Measurements from ENCODE around the gene SLC6A1.

Gene SLC6A1

DNA sequence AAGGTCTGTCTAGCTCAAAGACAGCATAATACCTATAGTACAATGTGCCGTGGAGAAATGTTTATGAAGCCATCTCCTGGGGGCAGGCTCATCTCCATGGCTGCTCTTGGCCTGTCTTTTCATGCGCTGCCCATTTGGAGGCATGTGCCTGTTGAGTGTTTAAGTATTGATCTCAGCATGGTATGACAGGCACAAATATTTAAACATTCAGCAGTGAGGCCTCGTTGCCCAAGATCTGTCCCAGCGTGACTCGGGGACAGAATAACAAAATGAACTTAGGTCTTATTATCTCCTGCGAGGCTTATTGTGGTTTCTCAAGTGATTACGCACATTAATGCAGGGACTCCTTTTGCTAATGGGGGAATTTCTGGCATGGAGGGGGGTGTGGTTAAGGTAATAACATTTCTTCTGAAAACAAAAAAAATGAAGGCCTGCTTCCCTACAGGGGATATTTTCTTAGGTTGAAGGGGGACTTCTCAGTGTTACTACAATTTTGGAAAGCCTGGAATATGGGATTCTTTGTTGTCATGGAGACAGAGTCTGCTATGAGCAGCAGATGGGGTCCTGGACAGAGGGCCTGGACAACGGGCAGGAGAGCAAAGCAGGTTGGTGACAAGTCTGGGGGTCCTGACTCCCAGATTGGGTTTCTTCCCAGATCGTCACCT lies 4.4 kb upstream of the SLC6A1 start:
- TF ChIP-seq, protein P1, sequence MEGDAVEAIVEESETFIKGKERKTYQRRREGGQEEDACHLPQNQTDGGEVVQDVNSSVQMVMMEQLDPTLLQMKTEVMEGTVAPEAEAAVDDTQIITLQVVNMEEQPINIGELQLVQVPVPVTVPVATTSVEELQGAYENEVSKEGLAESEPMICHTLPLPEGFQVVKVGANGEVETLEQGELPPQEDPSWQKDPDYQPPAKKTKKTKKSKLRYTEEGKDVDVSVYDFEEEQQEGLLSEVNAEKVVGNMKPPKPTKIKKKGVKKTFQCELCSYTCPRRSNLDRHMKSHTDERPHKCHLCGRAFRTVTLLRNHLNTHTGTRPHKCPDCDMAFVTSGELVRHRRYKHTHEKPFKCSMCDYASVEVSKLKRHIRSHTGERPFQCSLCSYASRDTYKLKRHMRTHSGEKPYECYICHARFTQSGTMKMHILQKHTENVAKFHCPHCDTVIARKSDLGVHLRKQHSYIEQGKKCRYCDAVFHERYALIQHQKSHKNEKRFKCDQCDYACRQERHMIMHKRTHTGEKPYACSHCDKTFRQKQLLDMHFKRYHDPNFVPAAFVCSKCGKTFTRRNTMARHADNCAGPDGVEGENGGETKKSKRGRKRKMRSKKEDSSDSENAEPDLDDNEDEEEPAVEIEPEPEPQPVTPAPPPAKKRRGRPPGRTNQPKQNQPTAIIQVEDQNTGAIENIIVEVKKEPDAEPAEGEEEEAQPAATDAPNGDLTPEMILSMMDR (IDR thresholded peaks at IDR 0.05; ENCODE audit: low read depth, low read length, missing control alignments): no peak
- in situ Hi-C loops (cut with HindIII; ENCODE audit: low pct_ligation_motif_present, low sequenced_read_pairs): no loop called here
- peaks cover 19% of the 10 kb centered on the region for H3K27me3 ChIP-seq (replicated peaks)

DNA sequence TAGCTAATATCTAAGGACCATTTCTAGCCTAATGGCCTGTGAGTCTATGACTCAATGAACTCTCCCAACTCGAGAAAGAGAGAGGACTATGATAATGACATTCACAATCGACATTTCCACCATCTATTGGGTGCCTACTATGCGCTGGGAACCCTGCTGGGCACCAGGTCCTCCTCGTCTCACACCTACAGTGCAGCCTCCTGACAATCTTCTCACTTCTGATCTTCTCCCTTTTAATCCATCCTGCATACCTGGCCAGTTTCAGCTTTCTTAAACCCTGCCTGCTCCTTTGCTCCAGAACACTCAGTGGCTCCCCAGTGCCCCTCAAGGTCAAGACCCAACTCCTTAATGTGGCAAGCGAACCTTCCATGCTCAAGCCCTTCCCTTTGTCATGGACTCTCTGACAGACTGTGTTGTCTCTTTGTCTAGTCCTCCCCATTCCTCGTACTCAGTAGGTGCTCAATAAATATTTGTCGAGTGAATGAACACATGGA lies 3.5 kb upstream of the SLC6A1 start:
- Histone ChIP-seq H3K36me3 (replicated peaks) (no peaks in the 10 kb centered on the region), H3K4me3 (ENCODE audit: low read depth, low read length) (no peak overlapping the region), H3K27ac (no peak overlapping the region), H3K27me3 (replicated peaks) (peaks cover 26% of the 10 kb centered on the region)
- in situ Hi-C loops (cut with HindIII; ENCODE audit: low pct_ligation_motif_present, low sequenced_read_pairs): no loop called here
- no peak for DNase-seq
- TF ChIP-seq, protein P1 (IDR thresholded peaks at IDR 0.05; ENCODE audit: low read depth, low read length, missing control alignments): no peak

More for the DNA sequence above, 4.4 kb upstream of the SLC6A1 start:
- Histone ChIP-seq H3K36me3 (replicated peaks) (no peaks in the 10 kb centered on the region), H3K27ac (no peak overlapping the region), H3K4me3 (ENCODE audit: low read depth, low read length) (no peak overlapping the region)
- DNase-seq: no peak

DNA sequence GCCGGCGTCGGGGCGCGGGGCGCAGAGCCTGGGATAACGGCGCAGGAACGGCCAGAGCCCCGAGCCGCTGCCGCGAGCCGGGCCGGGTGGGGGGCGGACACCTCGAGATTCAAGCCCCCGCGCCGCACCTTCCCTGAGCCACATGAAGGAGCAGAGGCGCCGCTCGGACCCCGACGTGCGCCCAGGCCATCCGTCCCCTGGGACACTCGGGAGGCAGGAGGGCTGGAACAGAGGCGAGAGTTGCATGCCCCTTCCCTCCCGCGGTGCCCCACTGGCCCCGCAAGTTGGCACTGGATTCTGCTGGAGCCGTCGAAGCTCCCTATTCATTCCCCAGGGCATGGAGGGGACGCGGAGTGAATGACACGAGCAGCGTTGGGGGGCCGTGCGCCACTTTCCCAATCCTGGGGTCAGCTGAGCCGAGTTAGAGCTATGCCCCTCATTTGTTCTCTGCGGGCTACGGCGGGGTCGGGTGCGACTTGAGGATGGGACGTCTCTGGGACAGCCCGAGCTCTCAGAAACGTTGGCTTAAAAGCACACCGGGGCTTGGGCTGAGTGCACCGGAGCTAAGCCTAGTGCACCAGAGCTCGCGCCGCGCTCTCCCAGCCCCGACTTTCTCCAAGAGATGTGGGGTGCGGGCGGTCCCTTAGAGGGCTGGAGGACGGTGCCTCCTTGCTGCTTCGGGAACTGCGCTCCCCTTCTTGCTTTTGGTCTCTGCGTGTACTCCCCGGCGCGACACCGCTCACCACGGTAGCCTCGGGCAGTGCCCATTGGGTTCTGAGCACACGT lies 588 bp downstream of the SLC6A1 start:
- in situ Hi-C loops (cut with HindIII; ENCODE audit: low pct_ligation_motif_present, low sequenced_read_pairs): no loop called here
- TF ChIP-seq, protein P1 (IDR thresholded peaks at IDR 0.05; ENCODE audit: low read depth, low read length, missing control alignments): no peak
- H3K4me3 ChIP-seq (ENCODE audit: low read depth, low read length): no peak overlapping the region
- H3K27me3 ChIP-seq (replicated peaks): peaks cover 55% of the 10 kb centered on the region
- no peak for DNase-seq
- no peaks in the 10 kb centered on the region for H3K36me3 ChIP-seq (replicated peaks)
- no peak overlapping the region for H3K27ac ChIP-seq

DNA sequence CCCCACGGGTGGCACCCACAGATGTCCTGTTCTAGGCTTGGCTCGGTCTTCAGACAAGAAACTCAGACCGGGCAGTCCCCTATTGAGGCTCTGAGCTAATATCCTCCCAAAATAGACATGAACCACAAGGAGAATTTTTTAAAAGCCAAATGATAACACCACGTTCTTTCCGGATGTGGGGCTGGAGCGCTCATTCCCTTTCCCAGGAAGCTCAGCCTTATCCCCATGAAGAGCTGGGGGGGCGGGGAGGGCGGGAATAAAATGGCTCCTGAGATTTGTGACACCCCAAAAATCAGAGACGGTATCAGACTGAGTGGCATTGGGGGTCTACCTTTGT lies 1.1 kb downstream of the SLC6A1 start:
- no peak for DNase-seq
- Histone ChIP-seq H3K27ac (no peak overlapping the region), H3K36me3 (replicated peaks) (no peaks in the 10 kb centered on the region), H3K27me3 (replicated peaks) (peaks cover 57% of the 10 kb centered on the region), H3K4me3 (ENCODE audit: low read depth, low read length) (no peak overlapping the region)
- in situ Hi-C loops (cut with HindIII; ENCODE audit: low pct_ligation_motif_present, low sequenced_read_pairs): no loop called here
- TF ChIP-seq, protein P1 (IDR thresholded peaks at IDR 0.05; ENCODE audit: low read depth, low read length, missing control alignments): no peak

DNA sequence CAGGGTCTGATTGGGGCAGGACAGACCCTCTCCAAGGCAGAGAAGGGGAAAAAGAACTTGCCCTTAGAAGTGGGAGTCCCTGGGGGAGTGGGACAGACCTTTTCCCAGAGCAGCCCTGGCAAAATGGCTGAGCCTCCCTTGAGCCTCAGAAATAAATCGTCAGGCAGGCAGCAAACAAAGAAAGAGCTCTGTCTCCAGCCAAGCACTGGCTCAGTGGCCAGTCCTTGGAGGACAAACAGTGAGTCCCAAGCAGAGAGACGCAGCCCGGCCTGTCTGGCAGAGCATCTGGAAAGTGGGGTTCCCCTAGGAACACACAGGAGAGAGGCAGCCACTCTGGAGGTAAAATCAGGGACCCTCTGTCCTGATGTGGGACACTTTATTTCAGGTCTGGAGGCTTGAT lies 1.8 kb downstream of the SLC6A1 start:
- no peak overlapping the region for H3K4me3 ChIP-seq (ENCODE audit: low read depth, low read length)
- in situ Hi-C loops (cut with HindIII; ENCODE audit: low pct_ligation_motif_present, low sequenced_read_pairs): no loop called here
- no peaks in the 10 kb centered on the region for H3K36me3 ChIP-seq (replicated peaks)

More for the DNA sequence above, 1.8 kb downstream of the SLC6A1 start:
- TF ChIP-seq, protein P1 (IDR thresholded peaks at IDR 0.05; ENCODE audit: low read depth, low read length, missing control alignments): no peak
- no peak overlapping the region for H3K27ac ChIP-seq
- DNase-seq: no peak
- H3K27me3 ChIP-seq (replicated peaks): peaks cover 63% of the 10 kb centered on the region
